Brain microvascular endothelial cell (primary cell): ENCODE measurements around the gene MAZ.
"Not testable (repeated sequence)": the region's sequence is repeated elsewhere in the genome, so short reads cannot be mapped to it uniquely, and the experiment has no call there.

Source experiments
- DNase-seq: peaks from one replicate; pipeline ENCODE4 v3.0.0-alpha.2; 2020
- H3K27ac ChIP-seq: fragments of 250-450 bp; sonication (Bioruptor Pico); 2 replicates; pipeline ENCODE4 v1.5.1; 2020; ENCODE audit warnings: mild to moderate bottlenecking, moderate library complexity
- H3K27me3 ChIP-seq: fragments of 250-450 bp; sonication (Bioruptor Pico); replicated peaks from 2 replicates; pipeline ENCODE4 v1.5.1; 2020; ENCODE audit warnings: mild to moderate bottlenecking
- H3K36me3 ChIP-seq: fragments of 250-450 bp; sonication (Bioruptor Pico); replicated peaks from 2 replicates; pipeline ENCODE4 v1.5.1; 2020; ENCODE audit warnings: mild to moderate bottlenecking
- H3K4me3 ChIP-seq: 2 replicates; pipeline ENCODE4 v1.5.1; 2011; ENCODE audit warnings: low read depth, mild to moderate bottlenecking, control low read depth, low read length, moderate library complexity
- in situ Hi-C: cut with HindIII; loops from 2 replicates; pipeline ENCODE4 v1.10.0; 2017; ENCODE audit warnings: low sequenced_read_pairs, low pct_ligation_motif_present
- TF ChIP-seq, protein P1 (sequence below): IDR thresholded peaks from 2 replicates; pipeline ENCODE4 v1.5.1; 2011; ENCODE audit warnings: low read depth, mild to moderate bottlenecking, moderate library complexity, low read length, control low read depth, inconsistent platforms; ENCODE audit errors: missing control alignments

MAZ gene

DNA sequence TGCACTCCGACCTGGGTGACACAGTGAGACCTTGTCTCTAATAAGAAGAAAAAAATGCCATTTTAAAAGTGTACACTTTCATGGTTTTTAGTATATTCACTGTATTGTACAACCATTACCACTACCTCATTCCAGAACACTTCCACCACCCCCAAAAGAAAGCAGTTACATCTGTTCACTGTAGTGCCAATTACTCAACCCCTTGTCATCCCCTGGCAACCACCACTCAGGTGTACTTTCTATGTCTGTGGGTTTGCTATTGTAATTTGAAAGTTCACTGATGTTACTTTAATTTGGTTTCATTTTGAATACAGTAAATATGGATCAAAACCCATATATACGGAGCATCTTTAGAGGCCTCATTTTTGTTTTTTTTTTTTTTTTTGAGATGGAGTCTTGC lies 22.2 kb upstream of the MAZ start:
- TF ChIP-seq, protein P1, sequence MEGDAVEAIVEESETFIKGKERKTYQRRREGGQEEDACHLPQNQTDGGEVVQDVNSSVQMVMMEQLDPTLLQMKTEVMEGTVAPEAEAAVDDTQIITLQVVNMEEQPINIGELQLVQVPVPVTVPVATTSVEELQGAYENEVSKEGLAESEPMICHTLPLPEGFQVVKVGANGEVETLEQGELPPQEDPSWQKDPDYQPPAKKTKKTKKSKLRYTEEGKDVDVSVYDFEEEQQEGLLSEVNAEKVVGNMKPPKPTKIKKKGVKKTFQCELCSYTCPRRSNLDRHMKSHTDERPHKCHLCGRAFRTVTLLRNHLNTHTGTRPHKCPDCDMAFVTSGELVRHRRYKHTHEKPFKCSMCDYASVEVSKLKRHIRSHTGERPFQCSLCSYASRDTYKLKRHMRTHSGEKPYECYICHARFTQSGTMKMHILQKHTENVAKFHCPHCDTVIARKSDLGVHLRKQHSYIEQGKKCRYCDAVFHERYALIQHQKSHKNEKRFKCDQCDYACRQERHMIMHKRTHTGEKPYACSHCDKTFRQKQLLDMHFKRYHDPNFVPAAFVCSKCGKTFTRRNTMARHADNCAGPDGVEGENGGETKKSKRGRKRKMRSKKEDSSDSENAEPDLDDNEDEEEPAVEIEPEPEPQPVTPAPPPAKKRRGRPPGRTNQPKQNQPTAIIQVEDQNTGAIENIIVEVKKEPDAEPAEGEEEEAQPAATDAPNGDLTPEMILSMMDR: no peak
- no peaks in the 10 kb centered on the region for H3K36me3 ChIP-seq
- H3K27me3 ChIP-seq: no peaks in the 10 kb centered on the region
- no peak overlapping the region for H3K4me3 ChIP-seq
- no peak overlapping the region for H3K27ac ChIP-seq
- no peak for DNase-seq
- in situ Hi-C loops: no loop called here

DNA sequence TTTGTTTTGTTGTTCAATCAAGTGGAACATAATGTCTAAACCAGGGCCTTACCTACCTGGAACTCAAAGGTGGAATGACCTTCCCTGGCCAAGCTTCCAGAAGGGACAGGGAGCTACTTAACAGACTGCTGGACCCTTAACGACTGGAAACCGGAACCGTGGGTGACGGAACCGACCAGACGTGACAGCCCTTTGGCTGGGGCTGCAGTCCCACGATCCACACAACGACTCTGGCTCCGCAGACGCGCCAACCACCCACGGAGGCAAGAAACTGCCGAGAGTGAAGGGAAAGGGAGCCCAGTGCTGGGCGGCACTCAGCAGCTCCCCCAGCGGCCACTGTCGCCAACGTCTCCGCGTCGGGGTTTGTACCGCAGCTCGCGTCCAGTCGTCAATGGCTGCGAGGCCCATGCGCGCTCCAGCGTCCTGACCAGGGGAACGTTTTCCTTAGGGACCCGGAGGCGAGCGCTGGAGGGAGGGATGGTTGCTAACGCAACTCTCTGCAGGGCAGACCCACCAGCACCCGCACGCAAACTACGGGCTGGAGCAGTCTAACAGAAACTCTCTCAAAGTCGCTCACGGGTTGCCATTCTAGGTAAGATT lies 21.3 kb upstream of the MAZ start:
- H3K27ac ChIP-seq: no peak overlapping the region
- no peaks in the 10 kb centered on the region for H3K27me3 ChIP-seq
- DNase-seq: peak; percentile 45
- peak overlapping the region; percentile 43 for H3K4me3 ChIP-seq
- in situ Hi-C loops: no loop called here
- TF ChIP-seq, protein P1: peak; percentile 94
- H3K36me3 ChIP-seq: no peaks in the 10 kb centered on the region

DNA sequence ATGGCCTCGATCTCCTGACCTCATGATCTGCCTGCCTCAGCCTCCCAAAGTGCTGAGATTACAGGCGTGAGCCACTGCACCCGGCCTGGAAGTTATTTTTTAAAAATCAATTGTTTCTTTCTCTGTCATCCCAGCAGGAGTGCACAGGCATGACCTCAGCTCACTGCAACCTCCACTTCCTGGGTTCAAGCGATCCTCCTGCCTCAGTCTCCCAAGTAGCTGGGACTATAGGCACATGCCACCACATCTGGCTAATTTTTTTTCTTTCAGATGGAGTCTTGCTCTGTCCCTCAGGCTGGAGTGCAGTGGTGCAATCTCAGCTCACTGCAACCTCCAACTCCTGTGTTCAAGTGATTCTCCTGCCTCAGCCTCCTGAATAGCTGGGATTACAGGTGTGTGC lies 19.2 kb upstream of the MAZ start:
- H3K27me3 ChIP-seq, H3K4me3 ChIP-seq, in situ Hi-C loops: not testable (repeated sequence)

DNA sequence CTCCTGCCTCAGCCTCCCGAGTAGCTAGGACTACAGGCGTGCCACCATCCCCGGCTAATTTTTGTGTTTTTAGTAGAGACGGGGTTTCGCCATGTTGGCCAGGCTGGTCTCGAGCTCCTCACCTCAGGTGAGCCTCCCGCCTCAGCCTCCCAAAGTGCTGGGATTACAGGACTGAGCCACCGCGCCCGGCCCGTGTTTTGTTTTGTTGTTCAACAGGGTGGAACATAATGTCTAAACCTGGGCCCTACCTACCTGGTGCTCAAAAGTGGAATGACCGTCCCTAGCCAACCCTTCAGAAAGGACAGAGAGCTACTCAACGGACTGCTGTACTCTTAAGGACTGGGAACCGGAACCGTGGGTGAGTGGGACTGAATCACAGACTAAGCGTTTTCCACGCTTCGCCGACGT lies 16.6 kb upstream of the MAZ start:
- peak overlapping the region; percentile 91 for H3K4me3 ChIP-seq
- TF ChIP-seq, protein P1: no peak
- H3K27ac ChIP-seq: peak overlapping the region; percentile 58
- no peaks in the 10 kb centered on the region for H3K27me3 ChIP-seq
- H3K36me3 ChIP-seq: no peaks in the 10 kb centered on the region
- no peak for DNase-seq
- in situ Hi-C loops: no loop called here

More for the DNA sequence above, 19.2 kb upstream of the MAZ start:
- not testable (repeated sequence) for H3K36me3 ChIP-seq, DNase-seq, H3K27ac ChIP-seq

DNA sequence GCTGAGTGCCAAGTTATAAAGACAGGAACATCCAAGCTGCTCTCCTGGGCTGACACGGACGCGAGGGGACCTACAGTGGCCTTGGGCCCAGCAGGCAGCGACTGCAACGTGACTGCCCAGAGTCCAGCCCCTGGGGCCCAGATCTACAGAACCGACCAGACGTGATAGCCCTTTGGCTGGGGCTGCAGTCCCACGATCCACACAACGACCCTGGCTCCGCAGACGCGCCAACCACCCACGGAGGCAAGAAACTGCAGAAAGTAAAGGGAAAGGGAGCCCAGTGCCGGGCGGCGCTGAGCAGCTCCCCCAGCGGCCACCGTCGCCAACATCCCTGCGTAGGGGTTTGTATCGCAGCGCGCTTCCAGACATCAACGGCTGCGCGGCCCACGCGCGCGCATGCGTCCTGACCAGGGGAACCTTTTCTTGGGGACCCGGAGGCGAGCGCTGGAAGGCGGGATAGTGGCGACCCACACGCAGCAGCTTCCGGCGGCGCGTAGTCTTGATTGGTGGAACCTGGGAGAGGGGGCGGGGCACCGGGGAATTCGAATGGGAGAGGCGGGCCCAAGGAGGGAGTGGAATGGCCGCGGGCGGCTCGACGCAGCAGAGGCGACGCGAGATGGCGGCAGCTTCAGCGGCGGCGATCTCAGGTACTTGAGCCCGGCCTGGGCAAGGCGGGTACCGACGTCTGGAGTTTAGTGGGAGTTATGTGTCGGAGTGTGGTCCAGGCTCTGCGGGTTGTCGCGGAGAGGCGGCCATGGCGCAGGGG lies 16.0 kb upstream of the MAZ start, which contains the start of gene KIF22:
Gene KIF22 (plus strand): TSS at position 569 of the 766 bp plus-strand sequence. CDS start 9 bp downstream, at position 578.
- in situ Hi-C loops: no loop called here
- Histone ChIP-seq H3K4me3 (peak within 1 kb of the TSS; percentile 91), H3K36me3 (no peaks in the 10 kb centered on the region), H3K27me3 (no peaks in the 10 kb centered on the region), H3K27ac (peak within 1 kb of the TSS; percentile 58)
- TF ChIP-seq, protein P1: peak; percentile 84
- DNase-seq: peak; percentile 98

DNA sequence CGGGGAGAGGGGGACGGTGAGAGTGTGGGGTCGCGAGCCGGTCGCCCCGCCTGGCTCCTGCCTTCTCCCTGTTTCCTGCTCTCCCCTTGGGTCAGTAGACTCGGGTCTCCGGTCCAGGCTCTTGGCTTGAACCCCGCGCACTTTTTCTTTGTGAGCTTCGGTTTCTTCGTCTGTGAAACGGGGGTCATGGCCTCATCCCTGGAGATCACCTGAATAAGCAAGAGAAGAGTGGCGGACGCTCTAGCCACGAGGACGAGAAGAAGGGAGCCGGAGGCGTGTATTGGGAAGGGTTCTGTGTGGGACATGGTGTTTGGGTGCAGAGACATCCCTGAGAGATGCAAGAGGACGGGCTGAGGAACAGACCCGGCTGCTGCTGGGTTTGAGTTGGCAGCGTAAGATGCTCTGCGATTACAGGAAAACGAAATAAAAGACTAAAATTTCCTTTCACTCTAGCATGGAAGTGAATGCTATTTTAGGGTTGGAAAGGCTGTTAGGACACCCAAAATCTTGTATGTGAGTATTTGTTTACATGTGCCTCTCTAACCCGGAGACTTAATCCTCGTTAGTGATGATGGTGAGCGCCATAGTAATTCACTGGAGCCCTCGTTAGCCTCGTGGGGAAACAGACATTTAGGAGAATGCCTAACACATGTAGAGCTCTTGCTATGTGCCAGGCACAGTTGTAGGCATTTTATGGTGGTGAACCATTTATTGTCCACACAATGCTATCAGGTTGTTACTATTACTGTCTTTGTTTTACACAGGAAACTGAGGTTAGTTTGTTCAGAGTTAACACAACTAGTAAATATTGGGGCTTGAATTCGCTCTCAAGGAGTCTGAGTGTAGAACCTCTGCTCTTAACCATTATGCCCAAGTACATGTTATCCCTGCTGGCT lies 15.1 kb upstream of the MAZ start:
- Histone ChIP-seq H3K27me3 (no peaks in the 10 kb centered on the region), H3K36me3 (no peaks in the 10 kb centered on the region), H3K27ac (no peak overlapping the region), H3K4me3 (peak overlapping the region; percentile 91)
- DNase-seq: no peak
- in situ Hi-C loops: no loop called here
- TF ChIP-seq, protein P1: no peak
